ENCODE data around the gene ZNF416. TPM values are rescaled to one million over a fixed set of nuclear protein-coding genes. Genes with fewer than 3 reads are reported as not detected.

ZNF416 gene
- total RNA-seq, 1 donor from 2014 or later, result 3.5 TPM

GRCh38 chr19:57576661-57577060, 2.0 kb downstream of the ZNF416 start:
- Mint-ChIP-seq H3K4me3 (peak overlapping the region; percentile 1), H3K27me3 (no peaks in the 10 kb centered on the region), H3K4me1 (peaks cover 18% of the 10 kb centered on the region), H3K27ac (no peak overlapping the region), H3K36me3 (ENCODE audit: low read depth) (peaks cover 64% of the 10 kb centered on the region), H3K9me3 (peaks cover 46% of the 10 kb centered on the region)
- intact Hi-C loops (cut with micrococcal nuclease), result loop anchor here (5.0 to 10.0 kb wide), 2 partner anchors 79 to 238 kb away; partner anchors contain the start of genes ZNF552 and ZNF773
- no peak for DNase-seq

GRCh38 chr19:57572415-57572947, 6.2 kb downstream of the ZNF416 start:
- H3K27me3 Mint-ChIP-seq, result no peaks in the 10 kb centered on the region
- intact Hi-C loops (cut with micrococcal nuclease), result loop anchor here (10.0 kb wide), 1 partner anchor 242 kb away; the partner anchor contains the start of gene ZNF552
- peaks cover 65% of the 10 kb centered on the region for H3K36me3 Mint-ChIP-seq (ENCODE audit: low read depth)
- peaks cover 41% of the 10 kb centered on the region for H3K9me3 Mint-ChIP-seq
- H3K4me3 Mint-ChIP-seq, result no peak overlapping the region
- peaks cover 6% of the 10 kb centered on the region for H3K4me1 Mint-ChIP-seq
- H3K27ac Mint-ChIP-seq, result no peak overlapping the region
- DNase-seq, result no peak

- Mint-ChIP-seq H3K4me3 (no peak overlapping the region), H3K9me3 (peaks cover 31% of the 10 kb centered on the region), H3K27me3 (no peaks in the 10 kb centered on the region), H3K4me1 (no peaks in the 10 kb centered on the region), H3K27ac (no peak overlapping the region), H3K36me3 (ENCODE audit: low read depth) (peaks cover 48% of the 10 kb centered on the region)
- intact Hi-C loops (cut with micrococcal nuclease), result loop anchor here (10.0 kb wide), 1 partner anchor 244 kb away; the partner anchor contains the start of gene ZNF552
- DNase-seq, result no peak
These were observed 8.0 kb downstream of the ZNF416 start for GRCh38 chr19:57570707-57571106.

- no peak for DNase-seq
- peaks cover 7% of the 10 kb centered on the region for H3K36me3 Mint-ChIP-seq (ENCODE audit: low read depth)
- intact Hi-C loops (cut with micrococcal nuclease), result no loop called here
- H3K4me3 Mint-ChIP-seq, result no peak overlapping the region
- no peak overlapping the region for H3K27ac Mint-ChIP-seq
- H3K9me3 Mint-ChIP-seq, result peaks cover 23% of the 10 kb centered on the region
- no peaks in the 10 kb centered on the region for H3K4me1 Mint-ChIP-seq
- H3K27me3 Mint-ChIP-seq, result no peaks in the 10 kb centered on the region
These were observed 12.1 kb downstream of the ZNF416 start for GRCh38 chr19:57566396-57567265.

GRCh38 chr19:57563547-57563946, 15.2 kb downstream of the ZNF416 start:
- intact Hi-C loops (cut with micrococcal nuclease), result no loop called here
- Mint-ChIP-seq H3K4me3 (no peak overlapping the region), H3K27ac (no peak overlapping the region), H3K9me3 (peaks cover 33% of the 10 kb centered on the region), H3K36me3 (ENCODE audit: low read depth) (peaks cover 14% of the 10 kb centered on the region), H3K4me1 (peaks cover 16% of the 10 kb centered on the region), H3K27me3 (no peaks in the 10 kb centered on the region)
- DNase-seq, result no peak

- H3K36me3 Mint-ChIP-seq (ENCODE audit: low read depth), result peaks cover 39% of the 10 kb centered on the region
- DNase-seq, result no peak
- H3K4me1 Mint-ChIP-seq, result peaks cover 23% of the 10 kb centered on the region
- H3K27ac Mint-ChIP-seq, result peak overlapping the region; percentile 94
- peak overlapping the region; percentile 99 for H3K4me3 Mint-ChIP-seq
- H3K9me3 Mint-ChIP-seq, result peaks cover 27% of the 10 kb centered on the region
- intact Hi-C loops (cut with micrococcal nuclease), result no loop called here
- H3K27me3 Mint-ChIP-seq, result no peaks in the 10 kb centered on the region
These were observed 18.6 kb downstream of the ZNF416 start for GRCh38 chr19:57560049-57560491.

- H3K36me3 Mint-ChIP-seq (ENCODE audit: low read depth), result peaks cover 45% of the 10 kb centered on the region
- peaks cover 23% of the 10 kb centered on the region for H3K4me1 Mint-ChIP-seq
- H3K9me3 Mint-ChIP-seq, result peaks cover 29% of the 10 kb centered on the region
- H3K27me3 Mint-ChIP-seq, result no peaks in the 10 kb centered on the region
- intact Hi-C loops (cut with micrococcal nuclease), result loop anchor here (1.0 to 5.0 kb wide), 6 partner anchors 19 to 357 kb away; partner anchors contain the start of genes ZNF17, ZNF416, ZNF417 and ZNF549
- peak within 1 kb of the TSS; percentile 94 for H3K27ac Mint-ChIP-seq
- peak; percentile 96 for DNase-seq
- H3K4me3 Mint-ChIP-seq, result peak within 1 kb of the TSS; percentile 99
These were observed 19.2 kb downstream of the ZNF416 start, which contains the start of gene ZNF550 for GRCh38 chr19:57559404-57560025. Gene ZNF550, minus strand, starts transcription at chr19:57559863. Its CDS starts 181 bp downstream, at chr19:57559682.

GRCh38 chr19:57559008-57559403, 19.7 kb downstream of the ZNF416 start:
- intact Hi-C loops (cut with micrococcal nuclease), result loop anchor here (1.0 to 5.0 kb wide), 6 partner anchors 19 to 357 kb away; partner anchors contain the start of genes ZNF17, ZNF416, ZNF417 and ZNF549
- peak; percentile 70 for DNase-seq
- Mint-ChIP-seq H3K4me3 (peak overlapping the region; percentile 99), H3K9me3 (peaks cover 30% of the 10 kb centered on the region), H3K27ac (peak overlapping the region; percentile 94), H3K27me3 (no peaks in the 10 kb centered on the region), H3K4me1 (peaks cover 23% of the 10 kb centered on the region), H3K36me3 (ENCODE audit: low read depth) (peaks cover 50% of the 10 kb centered on the region)

GRCh38 chr19:57558525-57558924, 20.2 kb downstream of the ZNF416 start:
- Mint-ChIP-seq H3K36me3 (ENCODE audit: low read depth) (peaks cover 55% of the 10 kb centered on the region), H3K4me3 (peak overlapping the region; percentile 99), H3K4me1 (peaks cover 23% of the 10 kb centered on the region), H3K27me3 (no peaks in the 10 kb centered on the region), H3K27ac (peak overlapping the region; percentile 94), H3K9me3 (peaks cover 33% of the 10 kb centered on the region)
- DNase-seq, result no peak
- intact Hi-C loops (cut with micrococcal nuclease), result loop anchor here (5.0 kb wide), 1 partner anchor 61 kb away; the partner anchor contains the start of gene ZNF773

- H3K9me3 Mint-ChIP-seq, result peaks cover 39% of the 10 kb centered on the region
- intact Hi-C loops (cut with micrococcal nuclease), result loop anchor here (5.0 kb wide), 1 partner anchor 60 kb away; the partner anchor contains the start of gene ZNF773
- no peaks in the 10 kb centered on the region for H3K27me3 Mint-ChIP-seq
- no peak overlapping the region for H3K27ac Mint-ChIP-seq
- peak overlapping the region; percentile 99 for H3K4me3 Mint-ChIP-seq
- H3K36me3 Mint-ChIP-seq (ENCODE audit: low read depth), result peaks cover 63% of the 10 kb centered on the region
- DNase-seq, result no peak
- peaks cover 23% of the 10 kb centered on the region for H3K4me1 Mint-ChIP-seq
These were observed 21.1 kb downstream of the ZNF416 start for GRCh38 chr19:57557659-57558058.

- intact Hi-C loops (cut with micrococcal nuclease), result no loop called here
- Mint-ChIP-seq H3K4me1 (no peaks in the 10 kb centered on the region), H3K27ac (no peak overlapping the region), H3K36me3 (ENCODE audit: low read depth) (peaks cover 97% of the 10 kb centered on the region), H3K27me3 (no peaks in the 10 kb centered on the region), H3K4me3 (no peak overlapping the region), H3K9me3 (peaks cover 51% of the 10 kb centered on the region)
- no peak for DNase-seq
These were observed 26.3 kb downstream of the ZNF416 start for GRCh38 chr19:57552432-57552831.

- H3K27ac Mint-ChIP-seq, result no peak overlapping the region
- peaks cover 46% of the 10 kb centered on the region for H3K9me3 Mint-ChIP-seq
- H3K4me1 Mint-ChIP-seq, result no peaks in the 10 kb centered on the region
- no peak for DNase-seq
- H3K36me3 Mint-ChIP-seq (ENCODE audit: low read depth), result peaks cover 96% of the 10 kb centered on the region
- no peak overlapping the region for H3K4me3 Mint-ChIP-seq
- intact Hi-C loops (cut with micrococcal nuclease), result no loop called here
- H3K27me3 Mint-ChIP-seq, result no peaks in the 10 kb centered on the region
These were observed 32.2 kb downstream of the ZNF416 start for GRCh38 chr19:57546513-57546912.

GRCh38 chr19:57537953-57538547, 40.7 kb downstream of the ZNF416 start:
- peaks cover 97% of the 10 kb centered on the region for H3K36me3 Mint-ChIP-seq (ENCODE audit: low read depth)
- no peaks in the 10 kb centered on the region for H3K27me3 Mint-ChIP-seq
- no peak overlapping the region for H3K4me3 Mint-ChIP-seq
- no peak for DNase-seq
- intact Hi-C loops (cut with micrococcal nuclease), result no loop called here
- H3K4me1 Mint-ChIP-seq, result no peaks in the 10 kb centered on the region
- peaks cover 56% of the 10 kb centered on the region for H3K9me3 Mint-ChIP-seq
- no peak overlapping the region for H3K27ac Mint-ChIP-seq

Measured in activated CD4-positive, alpha-beta T cell treated with anti-CD3 and anti-CD28 coated beads, Interleukin-2, amount 10 ng/mL, durations not matched to agents 24 days and 14 days (primary cell).